Left renal cortex interstitium (tissue), 4 donors: ENCODE measurements around the gene KAT2B. TPM values are rescaled to one million over a fixed set of nuclear protein-coding genes. Genes with fewer than 3 reads are reported as not detected.
A peak's percentile ranks its signal among the peaks of the same experiment; 100 is the strongest.
"Not testable (repeated sequence)": the region's sequence is repeated elsewhere in the genome, so short reads cannot be mapped to it uniquely, and the experiment has no call there.

Experiments
- DNase-seq, 4 donors: peaks; one replicate each; pipeline ENCODE4 v3.0.0-alpha.2; 2013; ENCODE audit warnings: low read depth in 4 of 4, low spot score in 2 of 4, missing footprints in 1 of 4
- polyA plus RNA-seq, 4 donors: library from polyadenylated mRNA; unstranded; fragments of 120-200 nt; gene quantifications; one replicate each; pipeline ENCODE4 v1.2.1, GENCODE V29; 2013; ENCODE audit not compliant: insufficient read length in 4 of 4

KAT2B gene
- polyA plus RNA-seq, 4 donors: 18.2 to 29.7 (median 27.2) TPM

- peak in 2 of 4 donors; percentile 53 to 58 for DNase-seq
Measured at GRCh38 chr3:20040548-20041196, 426 bp downstream of the KAT2B start.

GRCh38 chr3:20041197-20041780 lies 1.0 kb downstream of the KAT2B start:
- DNase-seq: peak in 2 of 4 donors; percentile 56 to 59

GRCh38 chr3:20042331-20042730 lies 2.1 kb downstream of the KAT2B start:
- DNase-seq: no peak

GRCh38 chr3:20043396-20043795 lies 3.1 kb downstream of the KAT2B start:
- no peak for DNase-seq

DNA sequence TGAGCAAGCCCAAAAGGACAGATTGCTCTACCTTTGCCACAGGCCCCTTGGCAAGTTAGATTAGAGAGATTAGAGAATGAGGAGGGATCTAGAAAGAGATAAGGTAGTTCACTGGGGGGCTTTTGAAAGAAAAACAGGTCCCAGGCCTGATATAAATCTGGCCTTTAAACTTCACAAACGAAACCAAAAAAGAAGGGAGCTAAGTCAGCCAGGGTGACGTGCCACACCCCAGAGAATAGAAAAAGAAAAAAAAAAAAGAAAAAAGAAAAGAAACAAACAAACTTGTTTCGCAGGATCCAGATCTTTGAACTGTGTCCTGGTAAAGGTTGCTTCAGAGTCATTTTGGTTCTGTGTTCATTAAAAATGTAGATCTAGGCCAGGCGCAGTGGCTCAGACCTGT lies 3.6 kb downstream of the KAT2B start:
- DNase-seq: no peak

DNA sequence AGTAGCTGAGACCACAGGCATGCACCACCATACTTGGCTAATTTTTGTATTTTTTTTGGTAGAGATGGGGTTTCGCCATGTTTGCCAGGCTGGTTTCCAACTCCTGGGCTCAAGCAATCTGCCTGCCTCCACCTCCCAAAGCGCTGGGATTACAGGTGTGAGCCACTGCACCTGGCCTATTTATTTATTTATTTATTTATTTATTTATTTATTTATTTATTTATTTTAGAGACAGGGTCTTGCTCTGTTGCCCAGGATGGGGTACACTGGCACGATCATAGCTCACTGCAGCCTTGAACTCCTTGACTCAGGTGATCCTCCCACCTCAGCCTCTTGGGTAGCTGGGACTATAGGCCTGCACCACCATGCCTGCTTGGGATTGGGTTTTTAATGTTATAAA lies 4.9 kb downstream of the KAT2B start:
- DNase-seq: not testable (repeated sequence)

GRCh38 chr3:20046556-20046955 lies 6.3 kb downstream of the KAT2B start:
- no peak for DNase-seq

GRCh38 chr3:20047341-20047779 lies 7.1 kb downstream of the KAT2B start:
- no peak for DNase-seq

DNA sequence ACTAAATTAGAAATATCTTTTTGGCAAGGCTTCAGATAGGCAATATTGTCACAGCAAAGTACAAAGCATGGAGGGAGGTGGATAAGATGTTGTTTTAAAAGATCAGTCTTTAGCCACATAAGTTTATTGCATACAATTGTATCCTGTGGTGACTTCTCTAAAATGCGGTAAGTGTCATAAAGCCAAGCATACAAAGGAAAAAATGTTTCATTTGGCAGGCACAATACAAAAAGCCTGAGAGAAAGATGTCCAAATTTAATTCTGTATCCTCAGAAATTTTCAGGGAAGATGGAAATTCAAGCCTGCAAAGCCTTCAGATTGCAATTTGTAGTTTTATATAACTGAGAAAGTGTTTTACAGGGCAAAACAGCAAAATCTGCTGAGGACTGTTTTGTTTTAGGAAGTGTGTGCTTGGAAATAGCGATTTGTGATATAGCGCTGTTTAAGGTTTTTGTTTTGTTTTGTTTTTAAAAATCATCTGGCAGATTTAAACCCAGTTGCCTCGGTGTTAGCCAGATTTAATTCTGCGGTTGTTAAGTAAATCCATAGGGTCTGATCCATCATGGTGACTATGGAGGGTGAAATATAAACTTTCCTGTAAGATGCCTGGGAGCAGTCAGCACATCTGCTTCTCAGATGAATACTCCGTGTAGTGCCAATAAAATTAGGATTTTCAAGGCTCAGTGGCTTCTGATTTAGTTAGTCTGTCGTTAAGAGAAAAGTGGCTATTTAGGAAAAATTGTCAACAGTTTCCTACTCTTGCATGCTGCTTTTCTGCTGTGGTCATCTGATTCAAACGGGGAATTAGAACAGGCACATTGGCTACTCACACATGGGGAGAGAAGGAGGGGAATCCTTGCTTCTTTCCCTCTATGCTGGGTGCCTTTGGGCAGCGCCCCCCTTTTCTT lies 8.0 kb downstream of the KAT2B start:
- DNase-seq: no peak

- DNase-seq: no peak
Measured at GRCh38 chr3:20051123-20051806, 11.0 kb downstream of the KAT2B start.

GRCh38 chr3:20052851-20053250 lies 12.6 kb downstream of the KAT2B start:
- no peak for DNase-seq

DNA sequence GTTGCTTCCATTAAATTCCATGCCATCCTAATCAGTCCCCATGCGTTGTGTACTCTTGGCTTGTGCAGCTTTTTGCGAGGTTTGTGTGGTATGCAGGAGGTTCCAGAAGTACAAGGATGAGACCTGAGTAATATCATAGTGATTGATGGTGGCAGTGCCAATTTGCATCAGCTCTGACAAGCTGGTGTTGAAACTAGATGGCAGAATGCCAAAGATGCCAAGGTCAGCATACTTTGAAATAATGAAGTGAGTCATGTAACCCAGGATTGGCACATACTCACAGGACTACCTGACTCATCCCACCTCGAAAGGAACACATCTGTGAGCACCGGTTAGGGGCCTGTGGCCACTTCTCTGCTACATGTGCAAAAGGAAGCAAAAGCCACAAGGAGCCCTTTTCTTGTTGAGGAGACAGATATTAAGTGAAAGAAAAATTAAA lies 14.3 kb downstream of the KAT2B start:
- no peak for DNase-seq

DNA sequence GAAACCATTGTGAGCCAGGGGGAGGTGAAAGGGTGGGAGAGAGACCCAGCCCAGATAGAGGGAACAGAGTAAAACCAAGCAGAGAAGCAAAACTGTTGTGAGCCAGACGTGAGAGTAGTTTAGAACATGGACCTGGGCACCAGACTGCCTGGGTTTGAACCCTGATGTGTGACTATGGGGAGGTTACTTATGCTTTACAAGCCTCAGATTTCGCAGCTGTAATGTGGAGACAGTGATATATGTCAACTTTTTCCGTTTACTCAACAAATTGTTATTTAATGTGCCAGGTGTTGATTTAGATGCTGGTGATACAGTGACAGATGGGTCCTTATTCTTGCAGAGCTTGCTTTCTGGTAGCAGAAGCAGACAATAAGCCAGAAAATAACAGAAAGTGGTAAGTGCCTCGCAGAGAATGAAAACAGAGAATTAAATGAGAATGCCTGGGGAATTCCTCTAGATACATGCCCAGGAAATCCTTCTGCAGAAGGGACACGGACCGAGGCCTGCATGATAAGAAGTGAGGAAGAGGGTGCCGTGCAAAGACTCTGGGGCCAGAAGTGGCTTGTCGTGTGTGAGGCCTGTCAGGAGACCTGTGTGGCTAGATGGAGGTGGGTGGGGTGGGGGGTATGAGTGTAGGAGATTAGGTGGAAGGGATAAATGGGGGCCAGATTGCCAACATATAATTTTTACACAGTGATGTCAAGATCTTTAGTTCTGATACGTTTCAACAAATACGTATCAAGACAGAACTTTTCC lies 15.0 kb downstream of the KAT2B start:
- DNase-seq: no peak

DNA sequence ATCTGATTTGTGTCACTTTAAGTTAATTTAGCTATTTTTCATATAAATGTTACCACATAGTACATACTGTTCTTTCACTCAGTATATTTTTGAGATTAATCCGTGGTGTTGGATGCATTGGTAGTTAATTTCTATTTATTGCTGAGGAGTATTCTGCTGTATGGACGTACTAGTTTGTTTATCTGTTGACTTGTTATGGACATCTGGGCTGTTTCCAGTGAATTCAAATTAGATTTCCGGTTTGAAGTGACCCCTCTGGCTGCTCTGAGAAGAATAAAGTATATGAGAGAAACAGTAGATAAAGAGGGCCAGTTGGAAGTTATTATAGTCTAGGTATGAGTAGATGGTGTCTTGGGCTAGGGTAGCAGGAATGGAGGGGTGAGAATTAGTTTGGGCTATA lies 15.6 kb downstream of the KAT2B start:
- DNase-seq: no peak

DNA sequence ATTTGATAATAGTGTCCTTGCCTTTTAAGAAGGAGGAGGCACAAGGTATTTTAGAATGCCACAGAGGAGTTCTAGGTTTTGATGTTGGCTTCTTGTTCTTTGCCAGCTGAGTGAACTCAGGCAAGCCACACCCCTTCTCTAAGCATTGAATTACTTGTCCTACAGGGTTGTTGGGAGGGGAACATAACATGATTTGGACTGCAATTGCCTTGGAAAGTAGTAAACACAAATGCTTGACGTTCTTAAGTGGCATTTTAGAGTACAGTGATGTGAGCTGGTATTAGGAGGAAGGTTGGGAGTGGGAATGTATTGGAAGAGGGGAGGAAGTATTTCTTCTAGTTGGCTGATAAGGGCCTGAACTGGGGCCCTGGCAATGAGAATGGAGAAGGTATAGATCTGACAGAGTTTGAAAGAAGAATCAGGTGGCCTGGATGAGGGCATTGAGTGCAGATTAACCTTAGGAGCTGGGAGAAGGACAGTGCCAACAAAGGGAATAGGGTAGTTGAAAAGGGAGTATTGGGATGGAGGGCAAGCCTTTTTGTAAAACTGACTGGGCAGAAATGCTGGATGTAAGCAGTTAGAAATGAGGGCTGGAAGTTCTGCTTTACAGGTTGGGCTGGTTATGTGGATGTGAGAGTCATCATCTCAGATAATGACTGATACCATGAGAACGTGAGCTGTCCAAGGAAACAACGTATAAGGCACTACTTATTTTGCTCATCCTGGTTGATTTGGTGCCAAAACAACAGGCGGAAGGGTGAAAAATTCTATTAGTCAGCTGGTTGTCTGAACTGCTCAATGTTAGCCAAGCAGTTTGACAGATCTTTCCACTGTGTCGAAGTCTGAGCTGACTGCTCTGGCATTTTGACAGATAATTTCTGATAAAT lies 16.7 kb downstream of the KAT2B start:
- DNase-seq: no peak

DNA sequence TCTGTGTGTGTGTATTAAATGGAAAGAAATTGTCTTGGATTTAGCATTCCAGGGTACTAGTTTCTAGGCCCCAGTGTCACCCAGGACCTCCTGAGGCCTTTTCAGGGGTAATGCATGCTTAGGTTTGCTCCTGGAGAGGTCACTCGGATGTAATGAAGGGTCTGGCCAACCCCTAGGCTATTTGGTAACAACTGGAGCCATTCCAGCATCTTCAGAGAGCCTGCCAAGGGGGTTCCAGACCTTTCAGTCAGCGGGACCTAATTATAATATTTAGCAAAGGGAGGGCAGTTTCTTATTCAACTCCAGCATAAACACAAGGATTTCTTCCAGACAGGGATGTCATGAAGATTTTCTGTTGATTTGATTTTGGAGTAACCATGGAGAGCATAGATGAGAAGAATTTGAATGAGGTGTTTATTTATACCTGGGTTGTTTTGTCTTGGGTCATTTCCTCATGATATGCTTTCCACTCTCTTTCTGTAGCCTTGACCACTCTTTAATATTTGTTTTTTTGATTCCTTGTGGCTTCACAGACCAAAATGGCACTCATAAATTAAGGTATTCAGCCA lies 17.4 kb downstream of the KAT2B start:
- no peak for DNase-seq

DNA sequence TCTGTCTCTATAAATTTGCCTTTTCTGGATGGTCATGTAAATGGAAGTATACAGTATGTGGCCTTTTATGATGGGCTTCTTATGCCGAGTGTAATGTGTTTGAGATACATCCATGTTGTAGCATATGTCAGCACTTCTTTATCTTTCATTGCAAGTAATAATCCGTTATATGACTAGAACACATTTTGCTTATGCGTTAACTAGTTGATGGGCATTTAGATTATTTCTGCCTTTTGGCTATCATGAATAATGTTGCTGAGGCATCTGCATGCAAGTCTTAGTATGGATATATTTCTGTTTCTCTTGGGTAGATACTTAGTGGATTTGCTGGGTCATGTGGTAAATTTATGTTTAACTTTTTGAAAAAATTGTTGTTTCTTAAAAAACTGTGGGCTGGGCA lies 19.7 kb downstream of the KAT2B start:
- DNase-seq: no peak

- no peak for DNase-seq
Measured at GRCh38 chr3:20060974-20061685, 20.9 kb downstream of the KAT2B start.
